ENCODE data around the gene FOXA1.

DNA sequence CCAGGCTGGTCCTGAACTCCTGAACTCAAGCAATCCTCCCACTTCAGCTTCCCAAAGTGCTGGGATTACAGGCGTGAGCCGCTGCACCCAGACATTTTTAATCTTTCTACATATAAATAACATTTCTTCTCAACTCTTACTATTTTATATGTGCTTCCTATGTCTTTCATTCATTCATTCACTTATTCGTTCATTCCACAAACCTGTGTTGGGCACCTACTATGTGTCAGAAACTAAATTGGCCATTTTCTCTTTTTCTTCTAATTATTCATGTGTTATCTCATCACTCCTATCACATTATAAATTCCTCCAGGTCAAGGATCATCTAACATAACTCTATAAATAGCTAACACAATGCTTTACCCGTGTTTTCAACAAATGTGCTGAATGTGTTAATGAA lies 23.7 kb downstream of the FOXA1 start:
- no peak for TF ChIP-seq POLR2AphosphoS5 (IDR thresholded peaks at IDR 0.05; ENCODE audit: low read depth, low read length)
- TF ChIP-seq, protein P1, sequence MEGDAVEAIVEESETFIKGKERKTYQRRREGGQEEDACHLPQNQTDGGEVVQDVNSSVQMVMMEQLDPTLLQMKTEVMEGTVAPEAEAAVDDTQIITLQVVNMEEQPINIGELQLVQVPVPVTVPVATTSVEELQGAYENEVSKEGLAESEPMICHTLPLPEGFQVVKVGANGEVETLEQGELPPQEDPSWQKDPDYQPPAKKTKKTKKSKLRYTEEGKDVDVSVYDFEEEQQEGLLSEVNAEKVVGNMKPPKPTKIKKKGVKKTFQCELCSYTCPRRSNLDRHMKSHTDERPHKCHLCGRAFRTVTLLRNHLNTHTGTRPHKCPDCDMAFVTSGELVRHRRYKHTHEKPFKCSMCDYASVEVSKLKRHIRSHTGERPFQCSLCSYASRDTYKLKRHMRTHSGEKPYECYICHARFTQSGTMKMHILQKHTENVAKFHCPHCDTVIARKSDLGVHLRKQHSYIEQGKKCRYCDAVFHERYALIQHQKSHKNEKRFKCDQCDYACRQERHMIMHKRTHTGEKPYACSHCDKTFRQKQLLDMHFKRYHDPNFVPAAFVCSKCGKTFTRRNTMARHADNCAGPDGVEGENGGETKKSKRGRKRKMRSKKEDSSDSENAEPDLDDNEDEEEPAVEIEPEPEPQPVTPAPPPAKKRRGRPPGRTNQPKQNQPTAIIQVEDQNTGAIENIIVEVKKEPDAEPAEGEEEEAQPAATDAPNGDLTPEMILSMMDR (IDR thresholded peaks at IDR 0.05) = no peak
- TF ChIP-seq, protein P2, sequence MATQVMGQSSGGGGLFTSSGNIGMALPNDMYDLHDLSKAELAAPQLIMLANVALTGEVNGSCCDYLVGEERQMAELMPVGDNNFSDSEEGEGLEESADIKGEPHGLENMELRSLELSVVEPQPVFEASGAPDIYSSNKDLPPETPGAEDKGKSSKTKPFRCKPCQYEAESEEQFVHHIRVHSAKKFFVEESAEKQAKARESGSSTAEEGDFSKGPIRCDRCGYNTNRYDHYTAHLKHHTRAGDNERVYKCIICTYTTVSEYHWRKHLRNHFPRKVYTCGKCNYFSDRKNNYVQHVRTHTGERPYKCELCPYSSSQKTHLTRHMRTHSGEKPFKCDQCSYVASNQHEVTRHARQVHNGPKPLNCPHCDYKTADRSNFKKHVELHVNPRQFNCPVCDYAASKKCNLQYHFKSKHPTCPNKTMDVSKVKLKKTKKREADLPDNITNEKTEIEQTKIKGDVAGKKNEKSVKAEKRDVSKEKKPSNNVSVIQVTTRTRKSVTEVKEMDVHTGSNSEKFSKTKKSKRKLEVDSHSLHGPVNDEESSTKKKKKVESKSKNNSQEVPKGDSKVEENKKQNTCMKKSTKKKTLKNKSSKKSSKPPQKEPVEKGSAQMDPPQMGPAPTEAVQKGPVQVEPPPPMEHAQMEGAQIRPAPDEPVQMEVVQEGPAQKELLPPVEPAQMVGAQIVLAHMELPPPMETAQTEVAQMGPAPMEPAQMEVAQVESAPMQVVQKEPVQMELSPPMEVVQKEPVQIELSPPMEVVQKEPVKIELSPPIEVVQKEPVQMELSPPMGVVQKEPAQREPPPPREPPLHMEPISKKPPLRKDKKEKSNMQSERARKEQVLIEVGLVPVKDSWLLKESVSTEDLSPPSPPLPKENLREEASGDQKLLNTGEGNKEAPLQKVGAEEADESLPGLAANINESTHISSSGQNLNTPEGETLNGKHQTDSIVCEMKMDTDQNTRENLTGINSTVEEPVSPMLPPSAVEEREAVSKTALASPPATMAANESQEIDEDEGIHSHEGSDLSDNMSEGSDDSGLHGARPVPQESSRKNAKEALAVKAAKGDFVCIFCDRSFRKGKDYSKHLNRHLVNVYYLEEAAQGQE (IDR thresholded peaks at IDR 0.05; ENCODE audit: insufficient read depth in 1 of 2, low read depth in 2 of 2, low read length in 1 of 2) = no peak
- no peak for TF ChIP-seq SIN3A (IDR thresholded peaks at IDR 0.05; ENCODE audit: borderline replicate concordance, insufficient read depth, low read depth, low read length)
